BLaER1 (cell line): ENCODE data around the gene ODAD3.
"Not testable (repeated sequence)": the region's sequence is repeated elsewhere in the genome, so short reads cannot be mapped to it uniquely, and the experiment has no call there.

Experiments used
- H3K27ac ChIP-seq: shearing (Covaris generic); formaldehyde crosslinking; 2 replicates; pipeline ENCODE4 v1.8.1; 2022
- H3K27me3 ChIP-seq: shearing (Covaris generic); formaldehyde crosslinking; 2 replicates; pipeline ENCODE4 v1.8.1; 2022
- H3K36me3 ChIP-seq: shearing (Covaris generic); formaldehyde crosslinking; 2 replicates; pipeline ENCODE4 v1.8.1; 2022
- H3K4me1 ChIP-seq: shearing (Covaris generic); formaldehyde crosslinking; 2 replicates; pipeline ENCODE4 v1.8.1; 2022
- H3K4me2 ChIP-seq: shearing (Covaris generic); formaldehyde crosslinking; 2 replicates; pipeline ENCODE4 v1.8.1; 2022
- H3K4me3 ChIP-seq: shearing (Covaris generic); formaldehyde crosslinking; 2 replicates; pipeline ENCODE4 v1.8.1; 2022
- H3K9ac ChIP-seq: shearing (Covaris generic); formaldehyde crosslinking; 2 replicates; pipeline ENCODE4 v1.8.1; 2022
- H3K9me3 ChIP-seq: shearing (Covaris generic); formaldehyde crosslinking; 2 replicates; pipeline ENCODE4 v1.8.1; 2022
- H4K20me1 ChIP-seq: shearing (Covaris generic); formaldehyde crosslinking; 2 replicates; pipeline ENCODE4 v1.8.1; 2022
- Cebpa-rat ChIP-seq: shearing (Covaris generic); IDR thresholded peaks from 2 replicates; pipeline ENCODE4 v1.8.1; 2022

Gene ODAD3

DNA sequence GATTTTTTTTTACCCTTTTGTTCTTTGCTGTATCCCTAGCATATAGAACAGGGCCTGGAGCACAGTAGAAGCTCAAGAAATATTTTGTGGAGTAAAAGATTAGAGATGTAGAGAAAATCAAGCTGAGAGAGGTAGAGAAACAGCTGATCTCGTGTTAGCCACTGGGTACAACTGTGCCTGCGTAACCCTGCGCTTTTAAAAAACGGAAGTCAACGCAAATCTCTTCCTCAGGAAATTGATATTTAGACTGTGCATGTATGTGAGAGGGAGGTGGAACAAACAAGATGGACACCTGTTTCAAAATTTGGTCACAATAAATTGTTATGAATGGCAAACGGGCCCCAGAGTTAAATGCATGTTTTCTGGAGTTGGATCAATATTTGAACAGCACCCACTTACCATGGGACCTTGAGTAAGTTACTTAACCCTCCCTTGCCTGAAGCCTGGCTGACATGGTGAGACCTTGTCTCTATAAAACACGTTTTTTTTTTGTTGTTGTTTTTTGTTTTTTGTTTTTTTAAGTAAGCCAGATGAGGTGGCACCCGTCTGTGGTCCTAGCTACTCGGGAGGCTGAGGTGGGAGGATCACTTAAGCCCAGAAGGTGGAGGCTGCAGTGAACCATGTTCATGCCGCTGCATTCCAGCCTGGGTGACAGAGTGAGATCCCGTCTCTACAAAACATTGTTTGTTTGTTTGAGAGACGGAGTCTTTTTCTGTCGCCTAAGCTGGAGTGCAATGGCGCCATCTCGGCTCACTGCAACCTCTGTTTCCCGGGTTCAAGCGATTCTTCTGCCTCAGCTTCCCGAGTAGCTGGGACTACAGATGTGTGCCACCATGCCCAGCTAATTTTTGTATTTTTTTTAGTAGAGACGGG, 47.5 kb downstream of the ODAD3 start:
- Histone ChIP-seq H3K9ac (peak overlapping the region; percentile 12; the same call in 1 of the 2 replicates), H3K4me2 (peak overlapping the region; percentile 72), H3K27me3 (peaks cover 5% of the 10 kb centered on the region; the same call in 1 of the 2 replicates), H3K36me3 (no peaks in the 10 kb centered on the region), H3K27ac (no peak overlapping the region), H3K4me1 (peaks cover 40% of the 10 kb centered on the region), H3K9me3 (peaks cover 11% of the 10 kb centered on the region), H3K4me3 (no peak overlapping the region), H4K20me1 (no peaks in the 10 kb centered on the region; the same call in 1 of the 2 replicates)
- TF ChIP-seq Cebpa-rat: no peak

DNA sequence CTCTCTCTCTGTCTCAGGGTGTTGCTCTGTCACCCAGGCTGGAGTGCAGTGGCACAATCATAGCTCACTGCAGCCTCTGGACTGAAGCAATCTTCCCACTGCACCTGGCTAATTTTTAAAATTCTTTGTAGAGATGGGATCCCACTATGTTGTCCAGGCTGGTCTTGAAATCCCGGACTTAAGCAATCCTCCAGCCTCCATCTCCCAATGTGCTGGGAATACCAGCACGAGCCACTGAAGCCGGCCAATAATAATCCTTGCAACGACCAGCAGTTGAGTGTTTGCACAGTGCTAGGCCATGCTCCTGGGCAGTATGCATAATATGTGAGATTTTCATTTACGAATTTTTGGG, 50.2 kb downstream of the ODAD3 start:
- Histone ChIP-seq H4K20me1 (peaks cover 8% of the 10 kb centered on the region), H3K27ac (no peak overlapping the region), H3K36me3 (no peaks in the 10 kb centered on the region), H3K27me3 (peaks cover 5% of the 10 kb centered on the region; the same call in 1 of the 2 replicates), H3K9me3 (no peaks in the 10 kb centered on the region), H3K9ac (no peak overlapping the region), H3K4me1 (peaks cover 58% of the 10 kb centered on the region), H3K4me3 (no peak overlapping the region), H3K4me2 (peak overlapping the region; percentile 100)
- TF ChIP-seq Cebpa-rat: no peak

DNA sequence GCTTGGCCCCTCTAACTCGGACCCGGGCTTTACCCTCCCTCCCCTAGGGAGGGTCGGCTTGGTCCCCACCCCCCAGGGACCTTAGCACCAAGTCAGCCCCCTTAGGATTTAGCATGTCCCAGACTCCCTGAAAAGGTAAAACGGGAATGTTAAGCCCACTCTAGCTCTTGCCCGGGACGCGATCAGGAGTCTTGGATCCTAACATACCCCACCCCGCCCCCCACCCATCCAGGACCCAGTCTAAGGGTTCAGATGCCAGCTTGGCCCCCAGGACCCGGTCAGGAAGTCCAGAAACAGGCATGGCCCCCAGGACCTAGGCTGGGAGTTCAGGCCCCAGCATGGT, 51.2 kb downstream of the ODAD3 start:
- peak overlapping the region; percentile 100 for H3K4me2 ChIP-seq
- peaks cover 8% of the 10 kb centered on the region for H4K20me1 ChIP-seq
- no peaks in the 10 kb centered on the region for H3K36me3 ChIP-seq
- no peak for TF ChIP-seq Cebpa-rat
- H3K27me3 ChIP-seq: peaks cover 5% of the 10 kb centered on the region; the same call in 1 of the 2 replicates
- peak overlapping the region; percentile 55 for H3K27ac ChIP-seq
- no peaks in the 10 kb centered on the region for H3K9me3 ChIP-seq
- H3K4me3 ChIP-seq: peak overlapping the region; percentile 71
- peak overlapping the region; percentile 75 for H3K9ac ChIP-seq
- H3K4me1 ChIP-seq: peaks cover 61% of the 10 kb centered on the region

DNA sequence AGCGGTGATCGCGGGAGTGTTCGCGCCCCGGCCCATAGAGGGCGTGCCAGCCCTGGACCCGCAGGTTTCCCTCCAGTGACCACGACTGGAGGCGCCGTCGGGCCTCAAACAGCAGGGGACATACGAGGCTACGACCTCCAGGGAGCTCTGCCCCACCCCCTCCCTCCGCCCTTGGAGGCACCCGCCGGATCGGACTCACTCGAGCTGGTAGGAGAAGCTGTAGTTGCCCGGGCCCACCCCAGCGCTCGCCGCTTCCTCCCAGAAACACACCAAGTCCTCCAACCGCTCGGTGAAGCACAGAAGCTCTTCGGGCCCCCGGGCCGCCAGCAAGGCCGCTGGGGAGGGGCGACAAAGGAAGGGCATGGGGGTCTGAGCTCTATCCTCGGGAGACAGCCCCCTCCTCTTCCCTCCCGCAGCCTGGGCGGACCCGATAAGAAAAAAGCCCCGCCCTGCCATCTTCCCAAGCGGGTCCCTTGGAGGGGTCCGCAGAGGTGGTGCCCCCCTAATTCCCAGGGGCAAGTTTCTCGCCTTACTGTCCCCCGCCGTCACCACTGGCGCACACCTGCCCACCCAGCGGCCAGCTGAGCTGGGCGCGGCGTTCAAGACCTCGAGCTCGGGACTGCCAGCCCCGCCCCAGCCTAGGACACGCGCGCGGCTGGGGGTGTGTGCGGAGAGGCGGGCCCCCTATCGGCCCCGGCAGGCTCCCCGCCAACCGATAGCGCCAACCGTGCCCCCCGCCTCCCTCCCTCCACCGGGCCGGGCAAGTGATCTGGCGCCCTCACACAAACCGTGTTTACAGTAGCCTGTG, 51.8 kb downstream of the ODAD3 start:
- Histone ChIP-seq H3K4me3 (peak overlapping the region; percentile 71), H4K20me1 (peaks cover 8% of the 10 kb centered on the region), H3K27me3 (peaks cover 5% of the 10 kb centered on the region; the same call in 1 of the 2 replicates), H3K27ac (peak overlapping the region; percentile 55; the same call in 1 of the 2 replicates), H3K4me2 (peak overlapping the region; percentile 100), H3K36me3 (no peaks in the 10 kb centered on the region), H3K4me1 (peaks cover 67% of the 10 kb centered on the region), H3K9ac (peak overlapping the region; percentile 75), H3K9me3 (no peaks in the 10 kb centered on the region)
- no peak for TF ChIP-seq Cebpa-rat

DNA sequence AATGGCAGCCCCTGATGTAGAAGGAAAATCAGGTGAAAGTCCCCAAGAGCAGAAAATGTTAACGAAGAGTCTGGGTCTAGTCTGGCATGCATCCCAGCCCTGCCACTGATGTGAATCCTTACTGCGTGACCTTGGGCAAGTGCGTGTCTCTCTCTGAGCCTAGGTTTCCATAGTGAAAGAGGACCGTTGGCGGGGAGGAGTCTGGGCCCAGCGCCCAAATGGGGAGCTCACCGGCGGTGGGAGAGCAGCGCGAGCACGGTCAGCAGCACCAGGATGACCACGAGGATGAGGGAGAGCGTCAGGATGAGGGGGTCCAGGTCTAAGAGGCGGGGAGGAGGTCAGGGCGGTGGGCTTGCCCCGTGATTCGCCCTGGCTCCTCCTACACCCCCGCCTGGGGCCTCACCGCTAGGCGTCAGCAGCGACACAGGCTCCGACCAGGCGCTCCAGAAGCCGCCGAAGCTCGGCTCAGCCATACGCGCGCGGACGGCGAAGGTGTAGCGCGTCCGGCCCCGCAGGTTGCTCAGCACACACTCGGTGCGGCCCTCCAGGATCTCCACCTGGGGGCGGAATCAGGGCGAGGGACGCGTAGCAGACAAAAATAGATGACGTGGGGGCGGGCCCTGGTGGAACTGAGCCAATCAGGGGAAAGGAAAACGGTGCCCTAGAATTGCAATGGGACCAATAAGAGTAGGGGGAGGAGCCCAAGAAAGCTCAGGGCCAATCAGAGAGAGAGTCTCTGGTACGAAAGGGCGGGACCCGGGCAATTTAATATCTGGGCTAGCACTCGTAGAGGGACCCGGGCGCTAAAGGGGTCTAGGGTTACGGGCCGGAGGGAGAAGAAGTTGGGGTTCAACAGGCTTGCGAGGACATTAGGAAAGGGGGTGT, 54.0 kb downstream of the ODAD3 start:
- Histone ChIP-seq H3K27ac (peak overlapping the region; percentile 72), H3K9me3 (no peaks in the 10 kb centered on the region), H3K4me1 (peaks cover 73% of the 10 kb centered on the region), H3K27me3 (peaks cover 5% of the 10 kb centered on the region; the same call in 1 of the 2 replicates), H3K36me3 (no peaks in the 10 kb centered on the region), H3K4me2 (peak overlapping the region; percentile 87), H4K20me1 (peaks cover 8% of the 10 kb centered on the region), H3K4me3 (peak overlapping the region; percentile 67), H3K9ac (peak overlapping the region; percentile 67)
- no peak for TF ChIP-seq Cebpa-rat

DNA sequence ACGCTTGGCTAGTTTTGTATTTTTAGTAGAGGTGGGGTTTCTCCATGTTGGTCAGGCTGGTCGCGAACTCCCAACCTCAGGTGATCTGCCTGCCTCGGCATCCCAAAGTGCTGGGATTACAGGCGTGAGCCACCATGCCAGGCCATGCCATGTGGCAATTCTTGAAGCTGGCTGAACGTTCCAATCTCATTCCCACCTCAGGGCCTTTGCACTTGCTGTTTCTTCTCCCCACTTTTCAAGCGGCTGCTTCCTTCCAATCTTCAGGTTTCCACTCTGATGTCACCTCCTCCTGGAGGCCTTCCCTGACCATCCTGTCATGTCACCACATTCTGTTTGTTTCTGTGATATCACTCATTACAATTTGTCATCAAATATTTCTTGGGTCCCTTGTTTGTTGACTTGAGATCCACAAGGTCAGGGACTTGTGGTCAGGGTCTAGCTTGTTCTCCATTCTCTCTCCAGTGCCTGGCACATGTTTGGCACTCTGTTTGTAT, 55.0 kb downstream of the ODAD3 start:
- Histone ChIP-seq H3K36me3 (no peaks in the 10 kb centered on the region), H3K9ac (no peak overlapping the region), H3K27ac (no peak overlapping the region), H3K4me2 (peak overlapping the region; percentile 87; the same call in 1 of the 2 replicates), H3K4me1 (peaks cover 80% of the 10 kb centered on the region), H4K20me1 (peaks cover 8% of the 10 kb centered on the region), H3K9me3 (no peaks in the 10 kb centered on the region), H3K4me3 (no peak overlapping the region), H3K27me3 (peaks cover 5% of the 10 kb centered on the region; the same call in 1 of the 2 replicates)
- TF ChIP-seq Cebpa-rat: no peak

DNA sequence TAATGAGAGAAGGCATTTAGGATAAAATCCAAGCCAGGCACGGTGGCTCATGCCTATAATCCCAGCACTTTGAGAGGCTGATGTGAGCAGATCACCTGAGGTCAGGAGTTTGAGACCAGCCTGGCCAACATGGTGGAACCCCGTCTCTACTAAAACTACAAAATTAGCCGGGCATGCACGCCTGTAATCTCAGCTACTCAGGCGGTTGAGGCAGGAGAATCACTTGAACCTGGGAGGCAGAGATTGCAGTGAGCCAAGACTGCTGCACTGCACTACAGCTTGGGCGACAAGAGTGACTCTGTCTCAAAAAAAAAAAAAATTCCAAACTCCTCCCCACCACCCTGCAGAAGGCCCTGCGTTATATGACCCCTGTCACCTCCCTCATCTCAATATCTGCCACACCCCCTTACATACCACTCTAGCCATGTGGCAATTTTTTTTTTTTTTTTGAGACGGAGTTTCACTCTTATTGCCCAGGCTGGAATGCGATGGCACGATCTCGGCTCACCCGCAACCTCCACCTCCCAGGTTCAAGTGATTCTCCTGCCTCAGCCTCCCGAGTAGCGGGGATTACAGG, 55.6 kb downstream of the ODAD3 start:
- H3K9ac ChIP-seq, H3K27ac ChIP-seq, H3K9me3 ChIP-seq, H3K36me3 ChIP-seq, H4K20me1 ChIP-seq, H3K27me3 ChIP-seq, H3K4me3 ChIP-seq, H3K4me2 ChIP-seq: not testable (repeated sequence)
- H3K4me1 ChIP-seq: peaks cover 74% of the 10 kb centered on the region

DNA sequence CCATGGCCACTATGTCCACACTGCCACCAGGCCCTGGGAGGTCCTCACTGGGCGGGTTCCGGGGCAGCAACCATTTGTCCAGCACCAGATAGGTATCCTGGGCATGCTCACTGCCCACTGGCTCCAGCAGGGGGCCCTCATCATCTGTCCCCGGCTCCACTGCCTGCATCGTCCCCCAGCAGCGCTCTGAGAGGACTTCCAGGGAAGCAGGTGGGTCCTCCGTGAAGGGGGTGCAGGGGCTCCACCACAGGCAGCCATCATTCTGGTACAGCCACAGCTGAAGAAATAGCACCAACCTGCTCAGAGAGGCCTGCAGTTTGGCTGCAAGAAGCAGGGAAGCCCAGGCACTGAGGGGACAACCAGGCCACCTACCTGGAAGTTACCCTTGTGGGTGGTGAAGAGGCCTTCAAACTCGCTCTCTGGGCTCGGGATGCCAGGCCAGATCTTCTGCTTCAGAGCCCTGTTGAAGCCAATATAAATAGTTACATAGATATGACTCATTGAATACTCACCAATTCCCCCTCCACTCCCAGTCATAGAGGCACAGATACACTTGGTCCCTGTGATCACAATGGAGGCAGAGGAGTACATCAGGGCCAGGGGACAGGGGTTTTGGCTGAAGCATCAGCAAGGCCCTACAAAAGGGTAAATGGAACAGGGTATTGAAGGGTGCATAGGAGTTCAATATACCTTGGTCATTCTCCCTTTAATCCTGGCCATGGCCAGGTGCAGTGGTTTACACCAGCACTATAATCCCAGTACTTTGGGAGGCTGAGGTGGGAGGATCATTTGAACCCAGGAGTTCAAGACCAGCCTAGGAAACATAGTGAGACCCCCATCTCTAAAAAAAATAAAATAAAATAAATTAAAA, 56.4 kb downstream of the ODAD3 start:
- Histone ChIP-seq H3K4me1 (peaks cover 74% of the 10 kb centered on the region), H3K36me3 (no peaks in the 10 kb centered on the region), H3K27me3 (peaks cover 5% of the 10 kb centered on the region; the same call in 1 of the 2 replicates), H3K4me3 (no peak overlapping the region), H4K20me1 (peaks cover 8% of the 10 kb centered on the region), H3K9me3 (no peaks in the 10 kb centered on the region), H3K27ac (no peak overlapping the region), H3K9ac (no peak overlapping the region), H3K4me2 (peak overlapping the region; percentile 98)
- no peak for TF ChIP-seq Cebpa-rat
